Stimulated activated CD4-positive, alpha-beta T cell treated with anti-CD3 and anti-CD28 coated beads, Interleukin-4, amount 100 ng/mL, for 4 hours (primary cell): ENCODE measurements around the gene PAFAH2.
A peak's percentile ranks its signal among the peaks of the same experiment; 100 is the strongest.
"Not testable (repeated sequence)": the region's sequence is repeated elsewhere in the genome, so short reads cannot be mapped to it uniquely, and the experiment has no call there.

Experiments
- DNase-seq, 2 experiments: peaks; one replicate each; pipeline ENCODE4 v3.0.0-alpha.2; 2020

Gene PAFAH2

DNA sequence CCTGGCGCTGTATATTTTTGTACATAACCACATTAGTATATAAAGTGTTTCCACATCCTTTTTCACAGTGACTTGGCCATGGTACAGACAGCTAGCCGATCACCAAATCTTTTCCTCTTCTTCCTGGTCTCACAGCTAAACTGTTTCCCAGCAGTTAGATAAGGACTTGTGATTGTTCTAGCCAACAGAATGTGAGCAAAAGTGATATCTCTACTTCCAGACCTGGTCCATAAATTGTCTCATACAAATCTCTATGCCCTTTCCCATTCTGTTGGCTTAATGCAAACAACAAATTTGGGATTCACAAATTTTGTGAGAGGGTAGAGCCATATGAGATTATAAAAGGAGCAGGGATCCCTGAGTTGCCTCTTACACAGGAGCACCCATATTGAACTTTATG is 19.5 kb downstream of the PAFAH2 start:
- DNase-seq: no peak

DNA sequence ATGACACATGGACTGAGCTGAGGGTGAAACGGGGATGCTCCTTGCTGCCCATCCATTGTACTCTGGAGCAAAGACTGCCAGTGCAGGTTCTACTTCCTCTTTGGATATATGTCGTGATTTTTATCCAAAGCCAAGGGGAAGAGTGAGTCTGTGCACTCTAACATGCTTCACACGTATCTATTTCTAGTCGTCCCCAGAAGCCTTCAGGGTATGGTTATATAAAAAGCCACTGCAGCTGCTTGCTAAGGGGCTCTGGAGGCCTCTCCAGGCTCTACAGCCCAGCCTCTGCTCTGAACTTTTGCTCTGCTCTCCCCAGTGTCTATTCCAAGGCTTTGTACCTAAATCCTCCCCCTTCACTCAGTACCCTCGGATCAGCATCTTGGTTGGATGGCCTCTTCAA is 20.1 kb downstream of the PAFAH2 start:
- no peak for DNase-seq

DNA sequence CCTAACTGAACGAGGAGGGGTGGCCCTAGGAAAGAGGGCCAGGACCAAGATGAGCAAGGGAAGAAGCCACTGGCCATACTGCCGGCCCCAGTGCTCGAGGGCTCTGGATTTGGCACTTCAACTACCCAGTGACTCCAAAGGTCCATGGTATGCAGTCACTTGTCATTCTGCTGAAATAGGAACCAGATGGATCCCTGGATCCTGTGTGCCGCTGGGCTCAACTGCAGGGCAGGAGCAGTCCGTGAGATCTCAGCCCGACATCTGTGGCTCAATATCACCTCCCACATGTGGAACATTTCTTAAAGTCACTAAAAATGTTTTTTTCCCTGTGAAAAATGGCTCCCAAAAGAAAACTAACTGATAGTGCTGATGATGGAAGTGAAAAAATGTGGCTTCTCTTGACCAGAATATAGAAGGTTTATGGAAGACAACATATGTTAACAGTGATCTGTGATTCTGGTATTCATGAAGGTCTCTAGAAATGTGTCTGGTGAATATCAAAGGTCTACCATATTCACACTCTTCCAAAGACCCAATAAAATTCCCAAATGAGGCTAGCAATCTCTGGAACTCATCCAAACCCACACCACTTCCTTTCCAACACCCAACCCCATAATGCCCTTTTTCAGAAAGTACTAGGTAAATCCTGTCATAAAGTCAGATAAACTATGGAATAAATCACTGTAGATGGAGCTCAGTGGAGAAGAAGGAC is 24.1 kb downstream of the PAFAH2 start:
- DNase-seq: no peak

DNA sequence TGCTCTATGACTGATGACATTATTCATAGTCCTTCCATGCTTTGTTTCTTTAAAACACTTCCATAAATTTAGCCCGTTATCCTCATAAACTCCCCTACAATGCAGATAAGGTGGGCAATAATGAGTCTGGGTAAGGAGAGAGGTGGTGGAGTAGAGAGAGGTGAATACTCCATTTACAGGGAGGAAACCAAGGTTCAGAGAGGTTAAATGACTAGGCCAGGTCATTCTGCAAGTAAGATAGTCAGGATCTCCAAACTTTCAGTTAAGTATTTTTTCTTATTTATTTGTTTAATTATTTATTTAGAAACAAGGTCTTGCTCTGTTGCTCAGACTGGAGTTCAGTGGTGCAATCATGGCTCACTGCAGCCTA is 26.1 kb downstream of the PAFAH2 start:
- no peak for DNase-seq

DNA sequence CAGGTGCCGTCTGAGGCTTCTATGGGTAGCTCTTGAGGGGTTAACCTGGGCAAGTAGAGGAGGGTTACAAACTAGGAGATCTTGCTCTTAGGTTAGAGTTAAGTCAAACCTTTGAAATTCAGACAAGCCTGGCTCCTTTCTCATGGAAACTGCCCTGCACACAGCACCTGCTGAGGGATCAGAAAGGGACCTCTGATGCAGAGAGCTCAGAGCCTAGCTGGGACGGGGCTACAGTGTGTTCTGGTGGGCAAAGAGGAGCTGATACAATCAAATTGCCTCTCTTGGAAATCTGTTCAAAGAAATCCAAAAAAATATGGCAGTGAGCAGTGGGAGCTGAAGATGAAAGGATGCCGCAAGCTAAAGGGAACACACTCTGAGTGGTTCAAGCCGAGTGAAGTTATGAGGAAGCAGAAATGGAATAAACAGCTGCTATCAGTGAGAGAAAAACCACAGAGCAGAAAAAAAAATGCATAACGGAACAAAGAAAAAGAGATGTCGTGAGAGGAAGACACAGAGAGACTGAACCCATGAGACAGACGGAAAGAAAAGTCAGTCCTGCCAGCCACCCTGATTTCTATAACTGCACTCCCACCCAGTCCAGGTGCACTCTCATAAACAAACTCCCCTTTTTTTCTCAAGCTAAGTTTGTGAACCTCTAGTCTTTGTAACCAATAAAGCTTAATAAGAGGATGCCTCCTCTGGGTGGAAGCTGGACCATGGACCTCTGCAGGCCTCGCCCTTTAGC is 26.6 kb downstream of the PAFAH2 start:
- DNase-seq: peak in 1 of 2 experiments; percentile 30

DNA sequence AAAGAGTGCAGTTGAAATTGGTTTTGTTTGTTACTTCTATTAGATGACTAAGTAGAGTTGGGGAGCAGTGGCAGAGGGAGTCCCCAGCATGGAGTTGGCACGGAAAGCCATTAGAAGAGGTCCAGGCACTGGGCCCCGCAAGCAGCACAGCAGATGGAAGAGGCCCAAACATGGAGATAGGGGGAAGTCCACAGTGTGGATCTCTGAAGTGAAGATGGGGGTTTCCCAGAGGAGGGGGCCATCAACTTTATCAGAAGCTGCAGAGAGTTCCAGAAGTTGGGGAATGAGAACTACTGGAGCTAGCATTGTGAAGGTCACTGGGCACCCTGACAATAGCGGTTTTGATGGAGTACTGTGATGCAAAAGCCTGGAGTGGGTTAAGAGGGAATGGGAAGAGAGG is 30.6 kb downstream of the PAFAH2 start:
- DNase-seq: no peak

DNA sequence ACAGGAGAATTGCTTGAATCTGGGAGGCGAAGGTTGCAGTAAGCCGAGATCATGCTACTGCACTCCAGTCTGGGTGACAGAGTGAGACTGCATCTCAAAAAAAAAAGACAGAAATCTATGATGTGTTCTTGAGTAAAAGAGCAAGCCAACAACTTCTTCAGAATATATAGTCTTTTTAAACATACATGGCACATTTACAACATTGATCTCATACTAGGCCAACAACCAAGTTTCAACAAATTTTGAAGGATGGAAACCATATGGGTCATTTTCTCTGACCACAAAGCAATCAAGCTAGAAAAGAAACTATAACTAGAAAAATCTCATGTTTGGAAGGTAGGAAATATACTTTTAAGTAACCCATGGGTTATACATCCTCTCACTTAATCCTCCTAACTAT is 38.3 kb downstream of the PAFAH2 start:
- no peak for DNase-seq

DNA sequence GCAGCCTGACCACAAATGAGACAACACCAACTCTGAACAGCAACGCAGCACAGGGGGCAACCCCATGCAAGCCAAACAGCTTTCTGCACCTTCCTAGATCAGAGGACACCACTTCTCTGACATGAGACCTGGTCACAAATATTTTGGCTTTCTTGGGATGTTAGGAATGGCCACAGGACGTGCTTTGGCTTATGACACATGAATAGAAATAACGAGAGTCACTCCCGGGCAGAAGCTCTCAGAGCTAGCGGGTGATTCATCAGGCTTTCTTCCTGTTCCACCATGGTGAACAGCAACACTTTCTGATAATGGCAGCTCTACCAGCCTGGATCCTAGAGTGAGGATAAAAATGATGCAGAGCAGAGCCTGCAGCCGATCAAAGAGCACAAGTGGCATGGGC is 39.4 kb downstream of the PAFAH2 start:
- DNase-seq: no peak

DNA sequence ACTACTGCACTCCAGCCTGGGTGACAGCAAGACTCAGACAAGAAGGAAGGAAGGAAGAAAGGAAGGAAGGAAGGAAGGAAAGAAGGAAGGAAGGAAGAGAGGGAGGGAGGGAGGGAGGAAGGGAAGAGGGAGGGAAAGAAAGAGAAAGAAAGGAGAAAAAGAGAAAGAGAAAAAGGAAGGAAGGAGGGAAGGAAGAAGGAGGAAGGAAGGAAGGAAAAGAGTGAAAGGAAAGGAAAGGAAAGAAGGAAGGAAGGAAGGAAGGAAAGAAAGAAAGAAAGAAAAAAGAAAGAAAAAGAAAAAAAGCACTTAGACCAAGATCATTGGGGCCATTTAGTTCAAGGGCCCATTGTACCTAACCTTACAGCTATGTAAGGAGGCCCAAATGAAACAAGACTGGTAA is 42.3 kb downstream of the PAFAH2 start:
- no peak for DNase-seq

DNA sequence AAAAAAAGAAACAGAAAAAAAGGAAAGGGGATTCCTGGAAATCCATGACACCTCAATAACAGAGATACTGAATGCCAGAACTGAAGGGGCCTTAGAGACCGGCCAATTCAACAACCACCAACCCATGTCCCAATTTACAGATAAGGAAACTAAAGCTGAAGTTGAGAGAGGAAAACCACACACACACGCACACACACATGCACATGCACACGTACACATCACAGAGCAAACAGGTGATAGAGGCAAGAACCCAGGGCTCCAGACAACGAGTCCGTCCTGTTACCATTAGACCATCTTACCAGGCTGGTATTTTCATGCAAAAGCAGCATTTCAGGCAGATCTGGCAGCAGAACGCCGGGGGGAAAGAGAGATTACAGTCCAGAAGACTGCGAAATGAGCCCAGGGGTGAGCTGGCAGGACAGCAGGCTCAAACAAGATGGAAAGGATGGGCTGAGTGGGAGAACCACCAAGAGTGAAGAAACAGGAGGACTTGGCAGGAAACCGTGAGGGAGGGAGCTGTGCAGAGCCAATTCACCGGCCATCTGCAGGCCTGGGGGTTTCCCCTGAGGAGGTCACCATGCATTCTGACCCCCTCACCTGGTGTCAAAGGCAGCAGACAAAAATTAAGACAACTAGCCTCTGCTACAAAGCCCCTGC is 43.5 kb downstream of the PAFAH2 start:
- DNase-seq: no peak

DNA sequence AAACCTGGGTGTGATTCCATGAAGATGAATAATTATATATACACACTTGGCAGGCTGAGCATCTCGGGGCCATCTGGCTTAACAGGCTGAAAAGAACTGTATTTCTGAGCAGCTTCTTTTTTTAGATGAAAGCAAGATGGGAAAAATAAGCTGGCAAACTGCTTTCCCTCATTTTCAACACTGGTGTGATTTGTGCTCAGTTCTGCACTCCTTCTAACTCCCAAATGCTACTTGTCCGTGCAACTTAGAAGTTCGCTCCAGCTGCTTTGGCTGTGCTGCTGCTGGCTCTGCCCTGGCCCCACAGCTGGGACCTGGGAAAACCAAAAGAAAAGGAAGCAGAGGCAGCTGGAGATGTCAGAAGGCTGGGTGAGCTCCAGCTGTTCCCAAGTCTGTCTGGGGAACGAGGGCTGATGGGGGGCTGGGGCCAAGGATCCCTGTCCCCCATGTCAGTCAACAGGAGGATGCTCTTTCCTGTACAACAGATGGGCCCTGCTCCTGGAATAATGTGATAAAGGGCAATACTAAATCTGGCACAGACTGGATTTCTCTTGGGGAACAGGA is 44.9 kb downstream of the PAFAH2 start:
- DNase-seq: no peak

DNA sequence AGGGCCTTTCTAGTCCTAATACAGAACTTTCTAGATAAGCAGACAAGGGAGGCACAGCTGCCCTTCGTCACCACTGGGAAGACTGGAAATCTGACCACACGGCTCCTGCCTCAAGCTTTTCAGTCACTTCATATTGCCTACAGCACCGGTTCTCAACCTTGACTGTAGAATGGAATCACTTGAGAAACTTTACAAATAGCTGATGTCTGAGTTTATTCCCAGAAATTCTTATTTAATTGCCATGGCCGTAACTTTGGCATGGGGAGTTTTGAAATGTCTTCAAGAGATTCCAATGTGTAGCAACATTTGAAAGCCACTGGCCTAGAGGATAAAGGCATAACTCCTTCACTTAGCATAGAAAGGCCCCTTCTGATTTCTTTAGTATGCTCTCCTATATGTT is 49.2 kb downstream of the PAFAH2 start:
- DNase-seq: no peak

DNA sequence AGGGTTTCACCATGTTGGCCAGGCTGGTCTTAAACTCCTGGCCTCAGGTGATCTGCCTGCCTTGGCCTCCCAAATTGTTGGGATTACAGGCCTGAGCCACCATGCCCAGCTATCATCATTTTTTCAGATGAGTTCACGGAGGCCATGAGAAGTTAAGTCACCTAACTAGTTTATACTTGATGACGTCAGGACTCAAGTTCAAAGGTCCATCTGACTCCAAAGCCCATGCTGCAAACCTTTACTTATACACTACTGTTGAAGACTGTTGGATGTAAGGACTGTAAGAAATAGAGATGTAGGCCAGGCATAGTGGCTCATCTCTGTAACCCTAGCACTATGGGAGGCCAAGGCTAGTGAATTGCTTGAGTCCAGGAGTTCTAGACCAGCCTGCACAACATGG is 50.8 kb downstream of the PAFAH2 start:
- DNase-seq: no peak

DNA sequence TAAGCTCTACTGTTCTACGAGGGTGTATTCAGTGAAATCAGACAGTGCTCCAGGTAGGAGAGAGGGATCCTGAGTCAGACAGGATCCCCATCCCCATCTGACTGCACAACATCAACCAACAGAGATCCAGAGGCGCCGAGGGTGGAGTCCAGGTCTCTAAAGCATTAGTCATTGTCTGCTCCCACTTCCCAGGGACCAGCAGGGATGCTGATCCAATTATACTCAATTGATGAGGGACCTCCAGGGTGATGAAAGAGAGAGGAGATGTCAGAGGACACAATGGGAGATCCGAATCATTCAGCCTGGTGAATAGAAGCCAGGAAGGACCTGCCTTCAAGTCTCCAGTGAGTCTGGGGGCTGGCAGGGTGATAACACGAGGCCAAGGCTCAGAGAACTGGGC is 52.1 kb downstream of the PAFAH2 start:
- no peak for DNase-seq

DNA sequence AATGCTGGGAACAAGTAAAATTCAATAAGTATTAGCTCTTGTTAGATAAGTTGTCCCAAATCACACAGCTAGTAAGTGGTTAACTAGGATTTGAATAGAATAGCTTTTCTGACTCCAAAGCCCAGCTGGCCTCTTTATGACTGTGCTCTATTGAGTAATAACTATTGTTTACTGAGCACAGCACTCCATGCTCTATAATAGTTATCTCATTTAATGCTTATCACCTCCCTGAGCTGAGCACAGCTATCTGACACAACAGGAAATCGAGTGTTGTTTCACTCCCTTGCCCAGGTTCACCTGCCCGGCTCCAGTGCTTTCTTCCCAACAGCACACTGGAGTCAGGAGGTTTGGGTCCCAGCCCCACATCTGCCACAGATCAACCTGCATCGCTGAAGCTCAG is 52.9 kb downstream of the PAFAH2 start:
- no peak for DNase-seq

DNA sequence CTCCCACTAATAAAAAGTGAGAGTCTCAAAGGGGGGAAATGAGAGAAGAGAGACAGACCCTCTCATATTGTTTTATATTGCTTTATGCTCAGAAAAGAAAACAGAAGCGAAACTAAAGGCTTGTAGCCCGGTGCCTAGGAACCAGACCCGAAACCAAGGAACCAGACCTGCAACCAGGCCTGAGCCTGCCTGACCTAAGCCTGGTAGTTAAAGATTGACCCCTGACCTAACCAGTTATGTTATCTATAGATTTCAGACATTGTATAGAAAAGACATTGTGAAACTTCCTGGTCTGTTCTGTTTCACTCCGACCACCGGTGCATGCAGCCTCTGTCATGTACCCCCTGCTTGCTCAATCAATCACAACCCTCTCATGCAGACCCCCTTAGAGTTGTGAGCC is 54.4 kb downstream of the PAFAH2 start:
- DNase-seq: not testable (repeated sequence)

DNA sequence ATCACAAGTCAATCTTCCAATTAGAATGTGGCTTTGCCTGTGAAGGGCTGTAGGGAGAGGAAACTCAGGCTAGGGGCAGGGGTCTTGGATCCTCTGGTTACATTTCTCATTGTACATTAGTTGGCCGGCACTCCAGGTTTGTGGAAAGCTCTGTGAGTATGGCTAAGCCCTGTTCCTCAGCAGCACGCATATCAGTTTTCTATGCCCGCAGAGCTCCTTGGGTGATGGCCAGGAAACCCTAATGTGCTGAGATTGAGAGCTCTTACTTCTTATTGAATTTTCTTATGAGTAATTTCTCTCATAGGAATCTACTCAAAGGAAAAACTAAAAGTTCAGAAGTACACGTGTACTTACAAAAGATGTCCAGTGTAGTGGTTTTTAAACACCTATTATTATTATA is 60.9 kb downstream of the PAFAH2 start:
- DNase-seq: no peak

DNA sequence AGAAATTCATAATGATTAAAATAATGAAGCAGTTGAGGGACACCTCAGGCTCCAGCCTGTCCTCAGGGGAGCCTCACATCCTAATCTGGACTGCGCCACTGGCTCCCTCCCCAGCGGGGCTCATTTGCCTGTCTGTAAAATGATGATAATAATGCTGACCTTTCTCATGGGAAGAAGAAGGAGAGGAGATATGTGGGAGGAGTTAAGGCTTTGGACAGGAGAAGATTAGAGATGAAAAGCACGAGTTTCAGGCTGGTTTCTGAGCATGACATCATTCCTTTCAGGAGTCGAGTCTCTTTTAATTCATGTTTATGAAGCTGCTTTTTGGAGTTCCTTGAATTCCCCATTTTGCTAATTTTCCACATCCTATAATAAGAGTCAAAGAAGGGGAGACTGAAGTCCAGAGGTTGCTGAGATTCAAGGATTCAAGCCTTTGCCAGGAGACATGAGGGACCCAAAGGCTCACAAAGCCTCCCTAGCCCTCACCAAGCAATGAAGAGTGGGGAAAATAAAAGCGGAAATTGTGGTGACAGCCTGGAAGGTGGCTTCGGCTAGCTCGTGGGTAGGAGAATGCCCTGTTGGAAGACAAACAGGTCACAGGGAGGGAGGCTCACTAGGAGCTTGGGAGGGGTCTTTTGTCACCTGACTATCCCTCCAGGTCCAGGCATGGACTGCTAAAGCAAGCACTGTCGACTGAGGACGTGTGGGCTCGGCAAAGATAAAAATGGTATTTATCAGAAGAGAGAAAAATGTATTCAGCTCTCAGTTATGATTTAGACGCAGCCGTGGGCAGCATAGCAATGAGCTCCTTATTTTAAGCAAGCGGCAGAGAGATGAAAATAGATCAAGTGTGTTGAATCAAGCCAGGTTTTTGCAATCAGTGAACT is 64.1 kb downstream of the PAFAH2 start:
- DNase-seq: no peak

DNA sequence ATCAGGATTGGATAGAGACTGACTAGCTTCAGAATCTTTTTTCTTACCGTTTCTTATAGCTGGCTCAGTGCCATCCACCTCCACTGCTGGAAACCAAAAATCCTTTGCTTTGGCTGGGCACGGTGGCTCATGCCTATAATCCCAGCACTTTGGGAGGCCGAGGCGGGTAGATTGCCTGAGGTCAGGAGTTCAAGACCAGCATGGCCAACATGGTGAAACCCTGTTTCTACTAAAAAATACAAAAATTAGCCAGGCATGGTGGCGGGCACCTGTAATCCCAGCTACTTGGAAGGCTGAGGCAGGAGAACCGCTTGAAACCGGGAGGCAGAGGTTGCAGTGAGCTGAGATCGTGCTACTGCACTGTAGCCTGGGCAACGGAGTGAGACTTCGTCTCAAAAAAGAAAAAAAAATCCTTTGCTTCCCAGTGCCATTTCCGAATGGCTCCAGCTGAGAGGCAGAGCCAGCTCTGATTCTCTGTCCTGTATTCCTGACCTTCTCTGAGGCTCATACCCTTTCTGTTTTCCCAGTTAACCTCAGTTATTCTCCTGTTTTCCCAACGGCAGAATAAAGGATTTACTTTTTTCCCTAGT is 65.0 kb downstream of the PAFAH2 start:
- not testable (repeated sequence) for DNase-seq

DNA sequence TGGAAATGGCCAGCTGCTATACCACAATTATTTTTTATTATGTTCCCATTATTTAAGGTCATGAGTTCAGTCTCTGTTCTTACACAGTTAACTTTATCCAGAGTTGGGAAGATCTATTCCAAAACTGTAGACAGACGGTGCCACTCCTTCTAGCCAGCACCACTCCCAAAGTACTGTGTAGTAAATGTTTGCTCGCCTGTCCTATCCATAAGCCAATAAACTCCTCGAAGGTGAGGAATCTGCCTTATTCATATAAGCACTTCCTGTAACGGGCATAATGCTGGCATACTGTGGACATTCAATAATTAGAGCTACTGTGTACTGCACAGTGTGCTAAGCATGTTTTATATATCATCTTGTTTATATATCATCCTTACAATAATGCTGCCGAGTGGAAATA is 65.5 kb downstream of the PAFAH2 start:
- no peak for DNase-seq

DNA sequence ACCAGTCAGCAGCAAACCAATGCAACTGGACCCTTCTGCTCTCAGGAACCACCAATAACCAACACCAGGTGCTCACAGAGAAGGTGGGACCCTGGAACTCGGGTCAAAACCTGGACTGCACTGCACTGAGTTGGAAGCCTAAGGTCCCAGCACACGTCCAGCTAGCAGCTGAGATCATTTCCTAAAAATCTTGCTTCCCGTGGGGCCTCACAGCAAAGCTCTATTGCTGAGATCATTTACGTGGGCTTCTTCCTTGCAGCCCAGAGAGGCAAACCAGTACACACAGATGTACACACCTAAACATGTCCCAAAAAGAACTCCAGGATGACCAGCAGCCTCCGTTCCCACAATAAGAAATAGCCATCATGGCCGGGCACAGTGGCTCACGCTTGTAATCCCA is 68.8 kb downstream of the PAFAH2 start:
- DNase-seq: no peak

DNA sequence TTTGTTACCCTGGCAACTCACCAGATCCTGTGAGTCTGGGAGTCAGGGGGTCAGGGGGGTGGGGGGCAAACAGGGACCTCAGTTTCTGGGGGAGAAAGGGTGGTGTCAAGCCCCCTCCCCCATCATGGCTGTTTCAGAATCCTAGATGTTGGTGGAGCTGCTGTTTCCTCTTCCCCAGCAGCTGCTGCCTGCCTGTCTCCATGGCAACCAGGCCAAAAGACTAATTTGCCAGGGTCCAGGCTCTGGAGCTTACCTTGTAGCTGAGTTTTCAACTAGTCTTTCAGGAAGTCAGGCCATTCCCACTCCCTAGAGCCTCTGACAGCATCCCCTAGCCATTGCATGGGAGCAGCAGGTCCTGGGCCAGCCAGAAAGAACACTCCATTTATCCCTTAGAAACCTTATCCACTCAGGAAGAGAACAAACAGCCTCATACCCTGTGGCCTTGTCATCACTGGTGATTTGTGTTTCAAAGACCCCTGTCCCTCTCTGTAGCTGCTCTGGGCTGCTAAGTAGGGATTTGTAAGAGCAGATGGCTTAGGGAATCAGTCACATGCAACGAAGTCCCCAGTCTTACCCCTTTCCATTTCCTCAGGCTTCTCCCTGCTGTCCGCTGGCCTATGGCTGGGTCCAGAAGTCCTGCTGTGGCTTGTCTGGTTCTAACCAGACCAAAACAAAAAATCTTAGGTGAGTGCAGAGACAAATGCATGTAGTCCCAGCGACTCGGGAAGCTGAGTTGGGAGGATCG is 70.2 kb downstream of the PAFAH2 start:
- DNase-seq: no peak
